Limb (tissue), 2 donors: Measurements from ENCODE around the gene DTX4.
"Not testable (repeated sequence)": the region's sequence is repeated elsewhere in the genome, so short reads cannot be mapped to it uniquely, and the experiment has no call there.

Experiments
- DNase-seq, 2 donors: peaks; one replicate each; pipeline ENCODE4 v3.0.0-alpha.2; 2016; ENCODE audit errors: extremely low spot score in 2 of 2

Gene DTX4

GRCh38 chr11:59171508-59172322 lies at the start of gene DTX4:
Gene DTX4, plus strand, starts transcription at chr11:59172132. Its CDS starts 464 bp downstream, at chr11:59172596.
- peak; percentile 92 to 96 for DNase-seq

- peak; percentile 75 to 91 for DNase-seq
Measured at GRCh38 chr11:59135648-59136461, 36.1 kb upstream of the DTX4 start.

- DNase-seq: not testable (repeated sequence)
Measured at GRCh38 chr11:59136551-59136950, 35.4 kb upstream of the DTX4 start.

- no peak for DNase-seq
Measured at GRCh38 chr11:59137190-59137589, 34.7 kb upstream of the DTX4 start.

GRCh38 chr11:59138643-59139042 lies 33.3 kb upstream of the DTX4 start:
- no peak for DNase-seq

GRCh38 chr11:59141191-59141590 lies 30.7 kb upstream of the DTX4 start:
- DNase-seq: no peak

- no peak for DNase-seq
Measured at GRCh38 chr11:59141673-59142460, 30.1 kb upstream of the DTX4 start.

GRCh38 chr11:59142530-59143507 lies 29.1 kb upstream of the DTX4 start, which contains the start of gene FAM111A:
Gene FAM111A, plus strand, starts transcription at chr11:59142856. Its CDS starts 6,017 bp downstream, at chr11:59148873.
- peak; percentile 86 to 88 for DNase-seq

- no peak for DNase-seq
Measured at GRCh38 chr11:59144096-59144495, 27.8 kb upstream of the DTX4 start.

GRCh38 chr11:59144579-59145345 lies 27.2 kb upstream of the DTX4 start:
- peak; percentile 83 to 84 for DNase-seq

GRCh38 chr11:59145534-59145933 lies 26.4 kb upstream of the DTX4 start:
- DNase-seq: no peak

GRCh38 chr11:59151761-59152160 lies 20.2 kb upstream of the DTX4 start:
- DNase-seq: no peak

GRCh38 chr11:59152312-59152951 lies 19.5 kb upstream of the DTX4 start:
- no peak for DNase-seq

- no peak for DNase-seq
Measured at GRCh38 chr11:59154610-59155009, 17.3 kb upstream of the DTX4 start.

GRCh38 chr11:59157433-59157832 lies 14.5 kb upstream of the DTX4 start:
- DNase-seq: no peak

- DNase-seq: peak; percentile 62 to 86
Measured at GRCh38 chr11:59158206-59159068, 13.5 kb upstream of the DTX4 start.

- DNase-seq: no peak
Measured at GRCh38 chr11:59164028-59164427, 7.9 kb upstream of the DTX4 start.
